Measurements from ENCODE around the gene PSMD5. TPM values are rescaled to one million over a fixed set of nuclear protein-coding genes. Genes with fewer than 3 reads are reported as not detected.

PSMD5 gene
- polyA plus RNA-seq, 1 donor (not counting 4 experiments of a cell fraction or from before 2014, with no cell fraction given): 55.2 TPM

GRCh38 chr9:120889606-120890271 lies 47.0 kb upstream of the PSMD5 start:
- no peak for FAIRE-seq

GRCh38 chr9:120888626-120889025 lies 45.9 kb upstream of the PSMD5 start:
- TF ChIP-seq EZH2 (IDR thresholded peaks at IDR 0.05; ENCODE audit: low read length): no peak
- TF ChIP-seq CTCF (optimal IDR thresholded peaks at IDR 0.05 in 1 of 3, IDR thresholded peaks at IDR 0.05 in 1 of 3, conservative IDR thresholded peaks at IDR 0.05 in 1 of 3; ENCODE audit: extremely low read depth in 1 of 3, insufficient read depth in 2 of 3, low read length in 3 of 3): no peak
- H3K4me2 ChIP-seq (ENCODE audit: control insufficient read depth, extremely low read depth, insufficient read depth, low read depth, low read length): no peak overlapping the region
- no peak for DNase-seq (ENCODE audit: low read depth, low spot score)
- peaks cover 4% of the 10 kb centered on the region for H3K27me3 ChIP-seq (ENCODE audit: control insufficient read depth, extremely low read depth, insufficient read depth, low read length)
- H2AFZ ChIP-seq (ENCODE audit: control insufficient read depth, low read length): no peak overlapping the region
- H3K9me3 ChIP-seq (ENCODE audit: control insufficient read depth, low read depth, low read length): no peaks in the 10 kb centered on the region
- H3K4me1 ChIP-seq (ENCODE audit: control insufficient read depth, extremely low read depth, insufficient read depth, low read length): peaks cover 15% of the 10 kb centered on the region
- no peak for FAIRE-seq
- no peak overlapping the region for H3K9ac ChIP-seq (ENCODE audit: control insufficient read depth, extremely low read depth, insufficient read depth, low read length)
- no peaks in the 10 kb centered on the region for H3K79me2 ChIP-seq (ENCODE audit: control insufficient read depth, insufficient read depth, low read length)
- no peaks in the 10 kb centered on the region for H3K36me3 ChIP-seq (ENCODE audit: control insufficient read depth in 2 of 2, extremely low read depth in 1 of 2, insufficient read depth in 2 of 2, low read length in 2 of 2)
- H4K20me1 ChIP-seq (ENCODE audit: control insufficient read depth, extremely low read depth, insufficient read depth, low read length): no peaks in the 10 kb centered on the region
- no peaks in the 10 kb centered on the region for H3K9me1 ChIP-seq (ENCODE audit: control insufficient read depth, extremely low read depth, insufficient read depth, low read length)
- dilution Hi-C loops (cut with MboI; ENCODE audit: extremely low pct_ligation_motif_present, low sequenced_read_pairs): no loop called here
- H3K27ac ChIP-seq (ENCODE audit: control insufficient read depth, insufficient read depth, low read length): no peak overlapping the region
- no peak overlapping the region for H3K4me3 ChIP-seq (ENCODE audit: control insufficient read depth in 2 of 3, extremely low read depth in 1 of 3, insufficient read depth in 2 of 3, low read depth in 1 of 3, low read length in 3 of 3)

More at GRCh38 chr9:120889606-120890271, 47.0 kb upstream of the PSMD5 start:
- Histone ChIP-seq H4K20me1 (ENCODE audit: control insufficient read depth, extremely low read depth, insufficient read depth, low read length) (no peaks in the 10 kb centered on the region), H3K4me2 (ENCODE audit: control insufficient read depth, extremely low read depth, insufficient read depth, low read depth, low read length) (no peak overlapping the region), H3K9me1 (ENCODE audit: control insufficient read depth, extremely low read depth, insufficient read depth, low read length) (no peaks in the 10 kb centered on the region), H3K79me2 (ENCODE audit: control insufficient read depth, insufficient read depth, low read length) (no peaks in the 10 kb centered on the region), H3K4me1 (ENCODE audit: control insufficient read depth, extremely low read depth, insufficient read depth, low read length) (peaks cover 15% of the 10 kb centered on the region), H3K9ac (ENCODE audit: control insufficient read depth, extremely low read depth, insufficient read depth, low read length) (no peak overlapping the region), H3K27me3 (ENCODE audit: control insufficient read depth, extremely low read depth, insufficient read depth, low read length) (peaks cover 7% of the 10 kb centered on the region), H3K9me3 (ENCODE audit: control insufficient read depth, low read depth, low read length) (no peaks in the 10 kb centered on the region), H3K4me3 (ENCODE audit: control insufficient read depth in 2 of 3, extremely low read depth in 1 of 3, insufficient read depth in 2 of 3, low read depth in 1 of 3, low read length in 3 of 3) (no peak overlapping the region), H2AFZ (ENCODE audit: control insufficient read depth, low read length) (no peak overlapping the region), H3K36me3 (ENCODE audit: control insufficient read depth in 2 of 2, extremely low read depth in 1 of 2, insufficient read depth in 2 of 2, low read length in 2 of 2) (no peaks in the 10 kb centered on the region), H3K27ac (ENCODE audit: control insufficient read depth, insufficient read depth, low read length) (no peak overlapping the region)
- dilution Hi-C loops (cut with MboI; ENCODE audit: extremely low pct_ligation_motif_present, low sequenced_read_pairs): no loop called here
- no peak for TF ChIP-seq EZH2 (IDR thresholded peaks at IDR 0.05; ENCODE audit: low read length)
- TF ChIP-seq CTCF (optimal IDR thresholded peaks at IDR 0.05 in 1 of 3, IDR thresholded peaks at IDR 0.05 in 1 of 3, conservative IDR thresholded peaks at IDR 0.05 in 1 of 3; ENCODE audit: extremely low read depth in 1 of 3, insufficient read depth in 2 of 3, low read length in 3 of 3): no peak
- no peak for DNase-seq (ENCODE audit: low read depth, low spot score)
